K562 (cell line): Measurements from ENCODE around the gene SLC36A3. TPM values are rescaled to one million over a fixed set of nuclear protein-coding genes. Genes with fewer than 3 reads are reported as not detected.

Experiments
- ATAC-seq: fragments of 200-7000 bp; cut with Tn5 transposase; 3 replicates; pipeline ENCODE4 v1.9.1; 2020; ENCODE audit warnings: moderate library complexity
- BruUV-seq: library from RNA; stranded (reverse); fragments of 400-500 nt; replicated peaks from 2 replicates; lab custom pipeline; 2021; lab: Mats Ljungman, UMichigan
- CTCF ChIA-PET: fragments of 300-600 bp; formaldehyde crosslinking; extraction: SDS; loops from one replicate; lab custom pipeline; 2021; ENCODE audit warnings: low intra/inter-chr PET ratio; lab: Yijun Ruan, JAX
- POLR2A ChIA-PET: fragments of 300-600, 350-650 bp; sonication (Branson Sonifier 250); formaldehyde crosslinking; extraction: SDS; loops from one replicate; lab custom pipeline; 2021; ENCODE audit warnings: antibody characterized with exemption, inconsistent platforms; lab: Yijun Ruan, JAX
- DNase-seq, 4 experiments: peaks; one replicate each; pipeline versions ENCODE4 v3.0.0 to v3.0.0-alpha.2; 2011 to 2018; ENCODE audit warnings: low spot score in 3 of 4, mixed read lengths in 3 of 4; ENCODE audit errors: extremely low read depth in 1 of 4
- FAIRE-seq: peaks from 2 replicates; lab custom pipeline; 2011; peaks lifted over from hg19 to GRCh38; lab: Jason Lieb, UNC
- H2AFZ ChIP-seq: 2 replicates; pipeline ENCODE4 v1.6.0; 2011; ENCODE audit warnings: low read depth, low read length, control low read depth, inconsistent platforms
- H3K27ac ChIP-seq: fragments of 200-600 bp; 3 replicates; pipeline ENCODE4 v1.8.0; 2011; ENCODE audit warnings: low read depth, mild to moderate bottlenecking, control low read depth, inconsistent platforms, low read length, moderate library complexity, mixed read lengths; ENCODE audit errors: extremely low read depth
- H3K27me3 ChIP-seq, 2 experiments: fragments of 300-600 bp in 1 of 2; 2 replicates in 1 of 2; 3 replicates in 1 of 2; pipeline versions ENCODE4 v1.6.0 to v1.8.0; 2011; ENCODE audit warnings: inconsistent platforms in 2 of 2, low read length in 2 of 2, mild to moderate bottlenecking in 1 of 2, mixed read lengths in 1 of 2, moderate library complexity in 1 of 2; ENCODE audit not compliant: control insufficient read depth in 2 of 2, insufficient read depth in 2 of 2
- H3K36me3 ChIP-seq: fragments of 300-600 bp; 3 replicates; pipeline ENCODE4 v1.8.0; 2011; ENCODE audit warnings: mild to moderate bottlenecking, low read length, inconsistent platforms; ENCODE audit not compliant: control insufficient read depth, insufficient read depth
- H3K4me1 ChIP-seq, 2 experiments: fragments of 200-600 bp in 1 of 2; replicated peaks in 1 of 2; 2 replicates in 1 of 2; 3 replicates in 1 of 2; pipeline versions ENCODE4 v1.5.1 to v1.8.0; 2011; ENCODE audit warnings: inconsistent platforms in 2 of 2, low read length in 2 of 2, mild to moderate bottlenecking in 1 of 2, mixed read lengths in 1 of 2, moderate library complexity in 1 of 2; ENCODE audit not compliant: control insufficient read depth in 2 of 2, insufficient read depth in 2 of 2
- H3K4me2 ChIP-seq: 2 replicates; pipeline ENCODE4 v1.6.1; 2011; ENCODE audit warnings: low read length, control low read depth, inconsistent platforms, mixed read lengths; ENCODE audit not compliant: insufficient read depth
- H3K4me3 ChIP-seq: fragments of 200-600 bp; sonication (generic), shearing (Covaris generic); 2 replicates; pipeline ENCODE4 v1.5.1; 2016; ENCODE audit warnings: control low read depth, inconsistent platforms
- H3K79me2 ChIP-seq: fragments of 200-600 bp; 3 replicates; pipeline ENCODE4 v1.8.0; 2011; ENCODE audit warnings: low read length, inconsistent platforms; ENCODE audit not compliant: control insufficient read depth, insufficient read depth
- H3K9ac ChIP-seq, 2 experiments: 2 replicates each; pipeline versions ENCODE4 v1.6.0 to v1.6.1; 2011; ENCODE audit warnings: low read depth in 2 of 2, low read length in 2 of 2, control low read depth in 1 of 2, inconsistent platforms in 1 of 2, mild to moderate bottlenecking in 1 of 2, mixed read lengths in 1 of 2; ENCODE audit not compliant: insufficient read depth in 1 of 2
- H3K9me1 ChIP-seq: one replicate; pipeline ENCODE4 v1.6.0; 2011; ENCODE audit warnings: inconsistent platforms, mild to moderate bottlenecking, low read length, moderate library complexity; ENCODE audit not compliant: control insufficient read depth, insufficient read depth
- H3K9me3 ChIP-seq: replicated peaks from 2 replicates; pipeline ENCODE4 v1.5.1; 2011; ENCODE audit warnings: low read depth, low read length, inconsistent platforms; ENCODE audit not compliant: control insufficient read depth, insufficient read depth
- H4K20me1 ChIP-seq: replicated peaks from 2 replicates; pipeline ENCODE4 v1.6.1; 2011; ENCODE audit warnings: low read length, inconsistent platforms, mixed read lengths; ENCODE audit not compliant: control insufficient read depth, insufficient read depth
- SPI1 ChIP-seq: IDR thresholded peaks from 2 replicates; pipeline ENCODE4 v1.6.1; 2011; ENCODE audit warnings: low read depth, low read length, control low read depth, borderline replicate concordance
- TAF7 ChIP-seq: fragments of 450-650 bp; IDR thresholded peaks from 2 replicates; pipeline ENCODE4 v1.6.1; 2016; ENCODE audit warnings: missing genetic modification characterization, missing compliant biosample characterization
- ZNF143 ChIP-seq: sonication (generic); formaldehyde crosslinking; IDR thresholded peaks from 2 replicates; pipeline ENCODE4 v1.9.0; 2022; ENCODE audit warnings: mild to moderate bottlenecking, missing genetic modification reagents
- ZNF551 ChIP-seq: fragments of 250-450 bp; sonication (Bioruptor Pico); IDR thresholded peaks from 2 replicates; pipeline ENCODE4 v1.5.0; 2021; ENCODE audit warnings: mild to moderate bottlenecking, moderate library complexity
- WGBS: fragments of 100-300 bp; shearing (Covaris generic); methylation state at CpG from one replicate; pipeline ENCODE4 v1.1.6; 2016; ENCODE audit warnings: low coverage, mixed read lengths; ENCODE audit not compliant: insufficient coverage; ENCODE audit errors: missing lambda C conversion rate; 5-methylcytosine and 5-hydroxymethylcytosine counted together
- in situ Hi-C: fragments of 300-500 bp; cut with MboI; formaldehyde crosslinking; loops from 4 replicates; pipeline ENCODE4 v1.15.0; 2018; ENCODE audit warnings: inconsistent platforms, mixed read lengths
- intact Hi-C: fragments of 100-400 bp; cut with micrococcal nuclease; formaldehyde crosslinking; loops from 2 replicates; pipeline ENCODE4 v1.14.2; 2022
- polyA plus RNA-seq, 8 experiments: library from polyadenylated mRNA; depleted of rRNA in 4 of 8; stranded (reverse) in 5 of 8; unstranded in 3 of 8; fragments of >200 nt; fragmentation: Nextera tagmentation in 2 of 8; fragmentation: Illumina TruSeq in 1 of 8; extraction: Ambion mirVana in 2 of 8; extraction: Trizol in 1 of 8; gene quantifications; 2 replicates each; pipeline versions ENCODE4 v1.2.1 to v1.2.3, GENCODE V29; 2011 to 2014; ENCODE audit warnings: inconsistent platforms in 1 of 8, missing spikeins in 1 of 8
- total RNA-seq, 7 experiments: library from RNA; depleted of rRNA in 6 of 7; stranded (reverse); fragments of >200 nt in 6 of 7; fragmentation: Illumina TruSeq in 2 of 7; extraction: Trizol in 2 of 7; gene quantifications; 2 replicates each; pipeline versions ENCODE4 v1.2.1 to v1.2.3, GENCODE V29; 2011 to 2021; ENCODE audit warnings: low replicate concordance in 1 of 7

SLC36A3 gene
- total and polyA plus RNA-seq, 9 of the 15 experiments (the other 6 are each of a cell fraction or from before 2014, with no cell fraction given), result not detected

GRCh38 chr5:151258816-151259215 lies 44.8 kb downstream of the SLC36A3 start:
- ATAC-seq, result no peak
- no peaks in the 10 kb centered on the region for H3K9me3 ChIP-seq
- H3K9me1 ChIP-seq, result no peaks in the 10 kb centered on the region
- intact Hi-C loops, result no loop called here
- no peaks in the 10 kb centered on the region for H3K27me3 ChIP-seq
- FAIRE-seq, result no peak
- peaks cover 0 to 8% of the 10 kb centered on the region in 2 experiments; a peak in 3 of 5 replicates for H3K4me1 ChIP-seq
- no TSS peak for BruUV-seq
- H3K27ac ChIP-seq, result no peak overlapping the region
- ChIA-PET POLR2A (interaction anchor here (0.6 kb wide), 1 partner anchor 370 kb away, joined by 4 read pairs; no protein-coding TSS in a partner anchor), CTCF (no interaction called here)
- WGBS, result 0% methylated on average over 1 of the region's 1 CpG
- H2AFZ ChIP-seq, result no peak overlapping the region
- no peak for DNase-seq
- no peak overlapping the region for H3K4me3 ChIP-seq
- H3K4me2 ChIP-seq, result no peak overlapping the region
- no peaks in the 10 kb centered on the region for H4K20me1 ChIP-seq
- H3K36me3 ChIP-seq, result peaks cover 3% of the 10 kb centered on the region; the same call in 1 of the 3 replicates
- H3K79me2 ChIP-seq, result peaks cover 2% of the 10 kb centered on the region; the same call in 1 of the 3 replicates
- H3K9ac ChIP-seq, result no peak overlapping the region
- TF ChIP-seq TAF7 (tag), result no peak
- TF ChIP-seq, all 486 proteins: peak for 0
- in situ Hi-C loops, result no loop called here

DNA sequence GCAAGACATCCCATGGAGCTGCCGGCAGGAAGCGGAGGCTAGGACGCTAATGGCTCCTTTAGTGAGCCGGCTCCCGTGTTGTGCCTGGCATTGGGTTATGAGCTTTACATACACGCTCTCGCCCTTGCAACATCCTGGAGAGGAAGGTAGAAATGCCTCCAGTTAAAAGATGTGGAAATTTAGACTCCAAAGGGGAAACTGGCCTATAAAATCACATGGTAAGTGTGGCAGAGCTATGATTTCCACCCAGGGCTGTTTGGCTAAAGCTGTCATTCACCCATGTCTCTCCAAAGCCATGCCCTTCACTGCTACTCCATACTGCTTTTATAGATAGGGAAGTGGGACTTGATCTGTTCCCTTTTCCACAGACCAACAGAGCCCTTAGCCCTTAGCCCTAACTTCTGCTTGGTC lies 45.4 kb downstream of the SLC36A3 start:
- BruUV-seq, result no TSS peak
- H3K4me2 ChIP-seq, result no peak overlapping the region
- no peak overlapping the region for H3K9ac ChIP-seq

More for the DNA sequence above, 45.4 kb downstream of the SLC36A3 start:
- ChIA-PET CTCF (no interaction called here), POLR2A (no interaction called here)
- no peak overlapping the region for H2AFZ ChIP-seq
- no peak overlapping the region for H3K27ac ChIP-seq
- peaks cover 3% of the 10 kb centered on the region; the same call in 2 of the 3 replicates for H3K79me2 ChIP-seq
- FAIRE-seq, result no peak
- H3K27me3 ChIP-seq, result no peaks in the 10 kb centered on the region
- no peak for DNase-seq
- H4K20me1 ChIP-seq, result no peaks in the 10 kb centered on the region
- no peaks in the 10 kb centered on the region for H3K9me1 ChIP-seq
- in situ Hi-C loops, result no loop called here
- 67% methylated on average over 7 of the region's 7 CpGs for WGBS
- no peak for TF ChIP-seq ZNF551 (CRISPR knock-in tag)
- no peak for TF ChIP-seq ZNF143
- TF ChIP-seq SPI1, result peak; percentile 48; the same call in 1 of the 2 replicates
- no peaks in the 10 kb centered on the region for H3K9me3 ChIP-seq
- intact Hi-C loops, result no loop called here
- H3K4me3 ChIP-seq, result no peak overlapping the region
- H3K4me1 ChIP-seq, result peaks cover 3 to 12% of the 10 kb centered on the region in 2 experiments; a peak in 3 of 5 replicates
- H3K36me3 ChIP-seq, result peaks cover 3% of the 10 kb centered on the region; the same call in 1 of the 3 replicates
- ATAC-seq, result no peak
